ENCODE data around the gene FRY. TPM values are rescaled to one million over a fixed set of nuclear protein-coding genes. Genes with fewer than 3 reads are reported as not detected.

FRY gene
- total and polyA plus RNA-seq, 2 donors (not counting 1 experiment from before 2014, with no cell fraction given), result 2.3 to 6.3 TPM

- ChIA-PET POLR2A (no interaction called here), CTCF (interaction anchor here (1.6 kb wide), 1 partner anchor 9 kb away, joined by 6 read pairs; no protein-coding TSS in a partner anchor)
- no peak overlapping the region for H3K27ac Mint-ChIP-seq
- ATAC-seq (ENCODE audit: low read depth) (no peak), DNase-seq (no peak)
- H3K4me1 Mint-ChIP-seq, result peaks cover 2% of the 10 kb centered on the region
- Histone ChIP-seq H3K27me3 (replicated peaks in 1 of 4; ENCODE audit: control extremely low read depth in 1 of 4, control insufficient read depth in 3 of 4, insufficient read depth in 4 of 4, low read length in 3 of 4) (no peaks in the 10 kb centered on the region), H3K4me2 (replicated peaks; ENCODE audit: low read depth, low read length, poor library complexity, severe bottlenecking) (no peak overlapping the region), H3K9me3 (ENCODE audit: control extremely low read depth in 1 of 3, control insufficient read depth in 2 of 3, insufficient read depth in 1 of 3, low read length in 2 of 3) (no peaks in the 10 kb centered on the region), H3K4me1 (ENCODE audit: control insufficient read depth in 2 of 2, insufficient read depth in 2 of 2, low read length in 2 of 2) (no peaks in the 10 kb centered on the region), H3K36me3 (replicated peaks in 1 of 2; ENCODE audit: control extremely low read depth in 1 of 2, control insufficient read depth in 1 of 2, extremely low read depth in 1 of 2, insufficient read depth in 2 of 2, low read length in 1 of 2) (no peaks in the 10 kb centered on the region), H3K9ac (ENCODE audit: low read length) (no peak overlapping the region), H3K27ac (ENCODE audit: low read length in 2 of 2) (no peak overlapping the region), H4K20me1 (ENCODE audit: control insufficient read depth, insufficient read depth, low read length, poor library complexity, severe bottlenecking) (no peaks in the 10 kb centered on the region), H2AFZ (ENCODE audit: insufficient read depth, low read depth, low read length, poor library complexity, severe bottlenecking) (no peak overlapping the region), H3K4me3 (ENCODE audit: control extremely low read depth in 1 of 5, extremely low read depth in 1 of 5, insufficient read depth in 1 of 5, low read depth in 2 of 5, low read length in 4 of 5) (no peak overlapping the region), H3K79me2 (ENCODE audit: control insufficient read depth, insufficient read depth, low read length) (no peaks in the 10 kb centered on the region)
- H3K4me3 Mint-ChIP-seq, result no peak overlapping the region
- intact Hi-C loops (cut with micrococcal nuclease), result no loop called here
- H3K9me3 Mint-ChIP-seq (ENCODE audit: insufficient read depth), result no peaks in the 10 kb centered on the region
- no peak for TF ChIP-seq EZH2 (IDR thresholded peaks at IDR 0.05; ENCODE audit: borderline replicate concordance, insufficient read depth, low read depth, low read length, poor library complexity, severe bottlenecking)
- TF ChIP-seq, protein P1, sequence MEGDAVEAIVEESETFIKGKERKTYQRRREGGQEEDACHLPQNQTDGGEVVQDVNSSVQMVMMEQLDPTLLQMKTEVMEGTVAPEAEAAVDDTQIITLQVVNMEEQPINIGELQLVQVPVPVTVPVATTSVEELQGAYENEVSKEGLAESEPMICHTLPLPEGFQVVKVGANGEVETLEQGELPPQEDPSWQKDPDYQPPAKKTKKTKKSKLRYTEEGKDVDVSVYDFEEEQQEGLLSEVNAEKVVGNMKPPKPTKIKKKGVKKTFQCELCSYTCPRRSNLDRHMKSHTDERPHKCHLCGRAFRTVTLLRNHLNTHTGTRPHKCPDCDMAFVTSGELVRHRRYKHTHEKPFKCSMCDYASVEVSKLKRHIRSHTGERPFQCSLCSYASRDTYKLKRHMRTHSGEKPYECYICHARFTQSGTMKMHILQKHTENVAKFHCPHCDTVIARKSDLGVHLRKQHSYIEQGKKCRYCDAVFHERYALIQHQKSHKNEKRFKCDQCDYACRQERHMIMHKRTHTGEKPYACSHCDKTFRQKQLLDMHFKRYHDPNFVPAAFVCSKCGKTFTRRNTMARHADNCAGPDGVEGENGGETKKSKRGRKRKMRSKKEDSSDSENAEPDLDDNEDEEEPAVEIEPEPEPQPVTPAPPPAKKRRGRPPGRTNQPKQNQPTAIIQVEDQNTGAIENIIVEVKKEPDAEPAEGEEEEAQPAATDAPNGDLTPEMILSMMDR (IDR thresholded peaks at IDR 0.05), result no peak
- H3K27me3 Mint-ChIP-seq, result no peaks in the 10 kb centered on the region
- no CpG with 5 or more reads among the region's 3 CpGs for WGBS (ENCODE audit: insufficient coverage)
Measured at GRCh38 chr13:32010136-32010535, 21.4 kb upstream of the FRY start.

- no peaks in the 10 kb centered on the region for H3K9me3 Mint-ChIP-seq (ENCODE audit: insufficient read depth)
- Histone ChIP-seq H3K4me3 (ENCODE audit: control extremely low read depth in 1 of 5, extremely low read depth in 1 of 5, insufficient read depth in 1 of 5, low read depth in 2 of 5, low read length in 4 of 5) (no peak overlapping the region), H3K79me2 (ENCODE audit: control insufficient read depth, insufficient read depth, low read length) (no peaks in the 10 kb centered on the region), H3K36me3 (replicated peaks in 1 of 2; ENCODE audit: control extremely low read depth in 1 of 2, control insufficient read depth in 1 of 2, extremely low read depth in 1 of 2, insufficient read depth in 2 of 2, low read length in 1 of 2) (no peaks in the 10 kb centered on the region), H2AFZ (ENCODE audit: insufficient read depth, low read depth, low read length, poor library complexity, severe bottlenecking) (no peak overlapping the region), H3K27ac (ENCODE audit: low read length in 2 of 2) (no peak overlapping the region), H3K4me2 (replicated peaks; ENCODE audit: low read depth, low read length, poor library complexity, severe bottlenecking) (no peak overlapping the region), H3K27me3 (replicated peaks in 1 of 4; ENCODE audit: control extremely low read depth in 1 of 4, control insufficient read depth in 3 of 4, insufficient read depth in 4 of 4, low read length in 3 of 4) (no peaks in the 10 kb centered on the region), H4K20me1 (ENCODE audit: control insufficient read depth, insufficient read depth, low read length, poor library complexity, severe bottlenecking) (no peaks in the 10 kb centered on the region), H3K9me3 (ENCODE audit: control extremely low read depth in 1 of 3, control insufficient read depth in 2 of 3, insufficient read depth in 1 of 3, low read length in 2 of 3) (no peaks in the 10 kb centered on the region), H3K4me1 (ENCODE audit: control insufficient read depth in 2 of 2, insufficient read depth in 2 of 2, low read length in 2 of 2) (no peaks in the 10 kb centered on the region), H3K9ac (ENCODE audit: low read length) (no peak overlapping the region)
- no peaks in the 10 kb centered on the region for H3K27me3 Mint-ChIP-seq
- ChIA-PET POLR2A (no interaction called here), CTCF (no interaction called here)
- no peaks in the 10 kb centered on the region for H3K4me1 Mint-ChIP-seq
- DNase-seq (no peak), ATAC-seq (ENCODE audit: low read depth) (no peak)
- intact Hi-C loops (cut with micrococcal nuclease), result no loop called here
- TF ChIP-seq, protein P1 (IDR thresholded peaks at IDR 0.05), result no peak
- TF ChIP-seq EZH2 (IDR thresholded peaks at IDR 0.05; ENCODE audit: borderline replicate concordance, insufficient read depth, low read depth, low read length, poor library complexity, severe bottlenecking), result no peak
- no peak overlapping the region for H3K4me3 Mint-ChIP-seq
- H3K27ac Mint-ChIP-seq, result no peak overlapping the region
Measured at GRCh38 chr13:32011971-32012370, 19.6 kb upstream of the FRY start.

Measured in B cell (primary cell).